OCI-M2 (cell line): ENCODE measurements around the gene CARD10.
"Not testable (repeated sequence)": the region's sequence is repeated elsewhere in the genome, so short reads cannot be mapped to it uniquely, and the experiment has no call there.

ENCODE experiments used
- DNase-seq: peaks from one replicate; lab custom pipeline; 2025; ENCODE audit not compliant: unreplicated experiment; lab: John Stamatoyannopoulos, UW

The CARD10 gene

DNA sequence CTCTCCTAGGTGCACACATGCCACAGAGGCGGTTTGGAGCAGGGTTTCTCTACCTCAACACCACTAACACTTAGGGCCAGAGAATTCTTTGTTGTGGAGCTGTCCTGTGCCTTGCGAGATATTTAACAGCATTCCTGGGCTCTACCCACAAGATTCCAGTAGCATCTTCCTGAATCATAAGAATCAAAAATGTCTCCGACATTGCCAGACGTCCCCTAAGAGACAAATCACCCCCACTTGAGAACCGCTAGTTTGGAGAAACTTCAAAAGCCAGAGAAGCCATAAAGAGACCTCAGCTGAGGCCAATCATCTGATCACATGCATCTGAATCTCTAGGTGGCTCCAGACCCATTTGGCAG lies 49.1 kb downstream of the CARD10 start:
- DNase-seq, result no peak

DNA sequence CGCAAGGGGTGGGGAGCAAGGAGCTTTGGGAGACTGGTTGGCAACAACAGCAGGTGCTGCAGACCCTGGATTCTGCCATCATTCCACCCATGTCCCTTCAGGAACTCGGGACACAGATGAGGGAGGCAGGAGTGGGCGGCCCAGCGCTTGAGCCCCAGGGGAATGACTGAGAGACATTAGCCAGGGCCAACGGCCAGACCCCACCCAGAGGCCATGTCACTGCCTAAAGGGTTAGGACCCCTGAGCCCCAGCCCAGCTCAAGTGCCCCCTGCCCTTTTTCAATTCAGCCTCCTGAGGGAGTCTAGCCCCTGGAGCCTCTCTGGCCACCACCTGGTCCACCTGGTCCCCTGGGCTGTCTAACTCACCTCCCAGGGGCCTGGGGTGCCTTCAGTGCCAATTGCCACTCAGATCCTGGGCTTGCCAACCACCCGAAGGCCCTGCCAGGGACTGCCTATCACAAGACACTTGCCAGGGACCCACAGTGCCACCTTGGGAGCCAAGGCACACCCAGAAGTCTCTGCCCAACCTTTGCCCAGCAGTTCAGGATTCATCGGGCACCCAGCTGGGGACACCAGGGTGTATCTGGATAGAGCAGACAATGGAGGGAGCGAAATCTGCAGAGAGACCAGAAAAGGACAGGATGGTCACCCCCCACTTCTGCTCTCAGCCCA lies 49.7 kb downstream of the CARD10 start:
- no peak for DNase-seq

DNA sequence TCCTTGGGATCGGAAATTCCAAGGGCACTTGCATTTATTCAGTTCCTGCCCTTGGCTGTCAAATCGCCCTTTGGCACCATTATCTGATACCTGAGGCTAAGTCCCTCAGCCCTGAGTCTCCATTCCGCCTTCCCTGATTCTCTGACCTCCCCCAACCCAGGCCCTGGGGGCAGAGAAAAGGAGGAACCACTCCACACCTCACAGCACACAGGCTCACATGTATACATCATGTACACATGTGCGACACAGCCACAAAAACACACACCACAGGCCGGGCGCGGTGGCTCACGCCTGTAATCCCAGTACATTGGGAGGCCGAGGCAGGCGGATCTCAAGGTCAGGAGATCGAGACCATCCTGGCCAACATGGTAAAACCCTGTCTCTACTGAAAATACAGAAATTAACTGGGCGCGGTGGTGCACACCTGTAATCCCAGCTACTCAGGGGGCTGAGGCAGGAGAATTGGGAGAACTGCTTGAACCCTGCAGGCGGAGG lies 51.0 kb downstream of the CARD10 start:
- not testable (repeated sequence) for DNase-seq

DNA sequence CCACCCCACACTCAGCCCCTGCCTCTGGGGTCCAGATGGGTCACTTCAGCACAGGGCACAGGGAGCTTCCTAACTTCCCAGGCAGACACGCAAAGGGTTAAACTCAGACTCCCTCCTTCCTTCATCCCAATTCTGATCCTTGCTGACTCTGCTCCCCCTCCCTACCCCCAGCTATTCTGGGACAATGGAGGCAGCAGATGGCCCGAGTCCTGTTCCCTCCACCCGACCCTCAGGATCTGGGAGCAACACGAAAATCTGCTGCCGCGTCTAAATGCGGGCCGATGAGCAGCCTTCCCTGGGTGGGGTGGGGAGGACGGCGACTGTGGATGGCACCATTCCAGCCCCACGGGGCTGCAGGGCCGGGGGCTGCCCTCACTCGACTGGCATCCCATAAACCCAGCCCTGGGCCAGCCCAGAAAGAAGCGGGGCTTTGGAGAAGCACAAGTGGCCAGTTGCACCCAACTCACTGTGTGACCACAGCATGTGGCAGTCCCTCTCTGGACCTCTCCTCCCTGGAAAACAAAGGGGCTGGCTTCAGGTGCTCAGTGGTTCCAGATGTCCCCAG lies 51.7 kb downstream of the CARD10 start:
- no peak for DNase-seq

DNA sequence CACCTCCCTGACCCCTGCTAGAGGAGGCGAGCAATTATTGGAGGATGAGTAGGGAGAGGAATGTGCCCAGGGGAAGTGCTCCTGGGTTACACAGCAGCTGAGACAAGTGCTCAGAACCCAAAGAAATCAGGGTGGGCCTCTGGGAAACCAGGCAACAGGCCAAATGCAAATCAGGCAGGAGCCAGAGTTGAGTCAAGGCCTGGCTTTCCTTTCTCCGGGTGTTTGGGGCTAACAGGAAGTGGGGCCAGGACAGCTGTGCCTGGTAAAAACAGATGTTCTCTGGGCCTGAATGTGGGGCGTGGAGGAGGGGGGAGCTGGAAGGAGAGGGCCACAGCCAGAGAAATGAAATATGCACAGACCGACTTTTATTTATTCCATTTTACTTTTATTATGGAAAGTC lies 55.0 kb downstream of the CARD10 start:
- no peak for DNase-seq

DNA sequence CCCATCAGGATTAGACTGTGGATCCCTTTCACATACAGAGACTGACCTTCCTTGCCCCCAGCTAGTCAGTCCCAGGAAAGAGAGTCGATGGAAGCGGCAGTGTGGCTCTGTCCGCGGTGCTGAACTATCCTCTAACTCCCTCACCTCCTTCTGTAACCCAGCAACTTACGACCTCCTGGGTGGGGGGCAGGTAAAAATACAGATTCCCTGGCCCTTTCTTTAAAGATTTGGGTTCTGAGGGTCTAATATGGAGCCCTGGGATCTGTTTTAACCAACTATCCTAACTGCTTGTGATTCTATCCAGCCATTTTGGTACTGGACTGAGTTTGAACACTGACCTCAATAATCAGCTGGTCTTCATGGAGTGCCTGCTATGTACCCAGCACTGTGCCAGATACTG lies 56.2 kb downstream of the CARD10 start:
- no peak for DNase-seq

DNA sequence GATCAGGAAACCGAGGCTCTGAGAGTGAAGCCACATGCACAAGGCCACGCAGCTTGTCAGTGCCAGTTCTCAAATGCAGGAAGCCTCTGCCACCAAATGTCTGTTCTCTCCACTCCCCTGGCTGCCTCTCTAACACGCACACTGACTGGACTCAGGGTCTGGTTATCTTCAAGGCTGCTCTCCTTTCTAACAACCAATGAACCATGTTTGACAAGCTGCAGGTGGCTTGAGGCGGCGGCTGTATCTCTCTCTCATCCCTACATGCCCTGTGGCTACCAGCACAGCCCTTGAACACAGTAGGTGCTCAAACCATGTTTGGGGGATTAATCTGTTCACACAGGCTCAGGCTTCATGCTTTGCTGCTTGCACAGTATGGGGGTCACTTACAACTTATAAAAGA lies 56.8 kb downstream of the CARD10 start:
- no peak for DNase-seq

DNA sequence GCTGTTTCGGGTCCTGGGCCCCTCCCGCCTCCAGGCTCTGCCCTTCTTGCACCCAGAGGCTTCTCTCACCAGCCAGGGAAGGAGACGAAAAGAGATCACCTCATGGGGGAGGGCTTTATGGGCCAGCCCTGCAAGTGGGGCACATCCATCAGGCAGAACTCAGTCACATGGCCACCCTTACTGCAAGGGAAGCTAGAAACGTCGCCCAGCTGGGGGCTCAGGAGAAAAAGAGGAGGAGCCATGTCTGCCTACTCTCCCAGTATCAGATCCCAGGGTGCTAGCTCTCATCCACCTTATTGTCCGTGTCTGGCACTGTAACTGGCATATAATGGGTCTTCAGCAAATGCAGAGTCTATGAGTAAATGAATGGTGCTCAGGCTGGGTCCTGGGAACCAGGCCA lies 57.3 kb downstream of the CARD10 start:
- no peak for DNase-seq

DNA sequence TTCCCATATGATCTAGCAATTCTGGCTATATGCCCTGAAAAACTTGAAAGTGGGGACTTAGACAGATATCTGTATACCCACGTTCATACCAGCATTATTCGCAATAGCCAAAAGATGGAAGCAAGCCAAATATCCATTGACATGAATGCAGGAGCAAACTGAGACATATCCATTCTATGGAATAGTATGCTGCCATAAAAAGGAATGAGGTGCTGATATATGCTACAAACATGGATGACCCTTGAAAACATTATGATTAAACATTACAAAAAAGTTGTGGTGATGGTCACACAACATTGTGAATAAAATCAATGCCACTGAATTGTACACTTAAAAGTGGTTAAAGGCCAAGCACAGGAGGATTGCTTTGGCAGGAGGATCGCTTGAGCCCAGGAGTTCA lies 58.5 kb downstream of the CARD10 start:
- no peak for DNase-seq

DNA sequence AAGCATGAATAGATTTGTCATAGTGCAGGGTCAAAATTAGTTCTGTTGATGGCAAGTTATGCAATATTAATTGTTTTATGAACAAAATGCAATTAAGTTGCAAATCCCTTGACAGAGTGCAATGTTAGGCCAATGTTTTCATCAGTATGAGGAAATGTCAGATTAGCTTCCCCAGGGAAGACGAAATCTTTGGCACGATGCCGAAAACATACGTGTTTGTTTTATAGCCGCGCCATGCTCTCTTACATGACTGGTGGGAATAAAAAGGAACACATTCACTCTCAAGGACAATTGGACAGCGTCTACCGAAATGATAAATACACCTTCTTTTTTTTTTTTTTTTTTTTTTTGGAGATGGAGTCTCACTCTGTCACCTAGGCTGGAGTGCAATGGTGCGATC lies 60.0 kb downstream of the CARD10 start:
- DNase-seq, result no peak

DNA sequence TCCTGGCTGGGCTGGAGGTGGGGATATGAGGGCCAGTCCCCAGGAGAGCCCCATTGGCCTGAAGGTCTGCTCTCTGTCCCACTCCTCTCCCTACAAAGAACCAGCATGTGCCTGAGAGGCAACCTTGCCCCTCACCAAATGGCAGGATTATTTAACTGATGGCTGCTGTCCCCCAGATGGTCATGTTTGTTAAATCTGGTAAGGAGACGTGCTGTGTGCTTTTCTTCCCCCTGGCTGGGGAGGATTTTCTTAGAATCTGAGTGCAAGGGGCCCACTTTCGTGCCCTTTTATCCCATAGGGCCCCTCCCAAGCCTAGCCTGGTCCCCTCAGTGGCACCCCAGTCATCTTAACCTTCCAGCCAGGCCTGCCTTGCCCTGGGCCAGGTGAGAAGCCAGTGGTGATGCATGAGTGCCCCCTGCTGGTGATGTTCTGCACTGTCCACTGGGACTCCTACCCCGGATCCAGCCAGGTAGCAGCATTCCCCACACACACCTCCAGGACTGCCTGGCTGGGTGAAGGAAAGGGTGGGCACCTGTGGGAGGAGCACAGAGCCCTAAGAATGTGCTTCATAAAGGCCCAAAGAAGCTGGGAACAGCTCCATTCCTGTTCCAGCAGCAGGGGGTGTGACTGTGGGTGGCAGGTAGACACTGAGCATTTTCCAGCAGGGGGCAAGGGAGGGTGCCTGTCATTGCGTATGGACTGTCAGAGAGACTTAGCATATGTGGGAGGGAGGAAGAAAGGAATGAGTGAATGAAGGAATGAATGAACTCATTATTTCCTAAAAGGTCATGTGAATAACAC lies 61.9 kb downstream of the CARD10 start:
- DNase-seq, result no peak

DNA sequence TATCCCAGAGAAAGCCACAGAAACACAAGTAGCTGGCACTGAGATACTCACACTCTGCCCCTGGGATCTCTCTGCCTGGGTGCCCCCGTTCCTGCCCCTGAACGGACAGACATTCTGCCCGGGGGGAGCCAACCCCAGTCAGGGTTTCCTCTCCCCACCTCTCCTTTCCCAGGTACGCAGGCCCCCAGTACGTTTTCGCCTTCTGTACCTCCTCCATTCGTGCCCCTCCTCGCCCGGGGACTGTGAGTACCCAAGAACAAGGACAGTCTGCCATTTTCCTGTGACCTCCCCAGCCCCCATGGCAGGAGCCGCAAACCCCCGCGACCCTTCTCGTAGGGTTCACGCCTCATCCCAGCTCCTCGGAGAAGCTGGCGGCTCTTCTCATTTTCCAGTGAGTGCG lies 62.9 kb downstream of the CARD10 start:
- no peak for DNase-seq

DNA sequence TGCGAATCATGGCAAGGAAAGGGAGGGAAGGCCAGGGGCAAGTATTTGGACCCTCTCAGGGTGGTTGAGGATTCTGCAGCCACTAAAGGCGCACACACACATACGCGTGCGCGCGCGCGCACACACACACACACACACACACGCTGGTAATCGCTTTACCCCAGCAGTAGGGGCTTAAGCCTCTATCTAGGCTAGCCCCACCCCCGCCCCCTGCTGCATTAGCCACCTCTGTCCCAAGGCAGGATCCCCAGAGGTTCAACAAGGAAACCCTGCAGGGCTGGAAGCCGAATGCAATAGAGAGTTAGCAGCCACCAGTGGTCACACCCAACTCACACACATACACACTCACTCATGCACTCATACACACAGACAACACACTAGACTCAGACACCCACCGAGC lies 63.3 kb downstream of the CARD10 start:
- DNase-seq, result no peak

DNA sequence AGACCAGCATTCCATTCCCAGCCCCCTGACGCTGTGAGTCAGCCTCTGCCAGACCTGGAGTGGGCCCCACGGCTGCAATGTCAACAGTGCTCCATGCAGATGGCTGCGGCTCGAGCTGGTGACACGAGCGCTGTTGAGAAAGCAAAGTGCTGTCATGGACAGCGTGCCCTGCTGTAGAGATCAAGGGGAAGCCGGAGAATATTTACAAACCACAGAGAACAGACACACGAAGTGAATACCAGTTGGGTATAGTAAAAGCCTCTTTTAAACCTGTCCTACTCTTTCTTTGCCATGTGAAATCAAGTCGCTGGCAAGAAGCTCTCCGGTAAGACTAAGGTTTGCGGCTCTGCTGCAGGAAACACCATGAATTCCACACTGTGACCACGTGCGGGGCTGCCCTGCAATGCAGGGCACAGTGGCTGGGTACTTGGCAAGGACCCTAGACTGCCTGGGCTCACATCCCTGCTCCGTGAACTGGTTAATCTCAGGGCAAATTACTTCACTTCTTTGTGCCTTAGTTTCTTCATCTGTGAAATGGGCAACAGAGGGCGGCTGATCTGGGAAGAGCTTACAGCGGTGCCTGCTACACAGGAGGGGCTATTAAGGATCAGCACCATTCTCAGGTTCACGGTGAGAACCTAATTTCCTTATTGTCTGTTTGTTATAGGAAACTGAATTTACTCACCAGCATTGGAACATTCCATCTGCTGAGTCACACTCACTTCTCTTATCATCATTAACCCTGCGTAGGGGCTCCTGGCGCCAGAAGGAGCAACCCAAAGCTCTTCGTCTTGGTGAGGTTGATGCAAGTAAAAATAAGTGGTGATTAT lies 64.1 kb downstream of the CARD10 start:
- no peak for DNase-seq

DNA sequence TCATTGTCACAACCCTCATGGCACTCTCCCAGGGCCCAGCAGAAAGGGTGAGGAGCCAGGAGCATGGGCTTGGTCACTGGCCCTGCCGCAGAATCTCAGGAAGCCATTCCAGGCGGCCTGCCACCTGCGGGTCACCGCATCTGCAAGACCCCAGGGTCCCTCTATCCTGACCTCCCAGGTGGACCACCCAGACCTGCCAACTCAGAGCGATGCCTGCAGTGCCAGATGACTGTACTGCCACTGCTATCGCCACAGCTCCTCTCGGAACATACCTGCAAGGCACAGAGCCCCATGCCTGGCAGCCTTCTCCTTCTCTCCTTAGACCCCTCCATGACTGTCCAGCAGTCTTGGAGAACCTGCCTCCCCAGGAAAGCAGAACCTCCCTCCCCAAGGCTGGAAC lies 65.5 kb downstream of the CARD10 start:
- DNase-seq, result no peak

DNA sequence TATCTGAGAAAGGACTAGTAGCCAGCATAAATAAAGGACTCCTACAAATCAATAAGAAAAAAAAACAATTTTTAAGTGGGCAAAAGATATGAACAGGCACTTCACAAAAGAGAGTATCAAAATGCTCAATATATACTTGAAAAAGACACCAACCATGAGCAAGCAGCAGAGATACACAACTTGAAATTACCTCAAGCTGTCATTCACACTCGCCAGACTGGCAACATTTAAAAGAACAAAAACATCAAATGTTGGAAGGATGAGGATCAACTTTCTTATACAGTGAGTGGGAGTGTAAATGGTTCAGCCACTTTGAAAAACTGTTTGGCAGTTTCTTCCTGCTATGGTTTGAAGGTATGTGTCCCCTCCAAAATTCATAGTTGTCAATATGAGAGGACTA lies 68.0 kb downstream of the CARD10 start:
- no peak for DNase-seq

DNA sequence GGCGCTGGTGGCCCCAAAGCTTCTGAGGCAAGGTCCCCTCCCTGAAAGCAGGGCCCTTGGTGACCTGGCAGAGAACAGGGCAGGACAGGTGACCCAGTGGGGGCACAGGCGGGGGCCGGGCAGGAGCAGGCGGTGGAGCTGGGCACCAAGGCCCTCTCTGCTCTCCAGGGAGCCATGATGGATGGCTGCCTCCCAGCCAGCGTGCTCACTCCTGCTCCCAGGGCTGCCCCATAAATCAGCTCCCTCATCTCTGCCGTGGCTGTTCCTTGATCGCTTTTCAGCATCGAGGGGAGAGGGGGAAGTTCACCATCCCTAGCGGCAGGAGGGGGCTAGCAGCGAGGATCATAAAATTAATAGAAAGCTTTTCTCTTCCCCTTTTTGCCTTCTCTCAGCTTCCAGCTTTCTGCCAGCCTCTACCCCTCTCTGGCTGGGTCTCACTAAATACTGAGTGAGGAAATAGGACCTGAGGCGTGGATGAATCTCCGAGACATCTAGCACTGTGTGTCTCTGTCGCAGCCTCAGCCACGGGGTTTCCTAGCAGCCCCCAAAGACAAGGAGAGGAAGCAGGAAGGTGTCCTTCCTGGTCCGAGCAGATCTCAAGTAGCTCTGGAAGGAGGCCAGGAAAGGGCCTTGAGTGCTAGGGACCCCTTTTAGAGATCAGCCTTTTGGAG lies 69.7 kb downstream of the CARD10 start:
- DNase-seq, result no peak

DNA sequence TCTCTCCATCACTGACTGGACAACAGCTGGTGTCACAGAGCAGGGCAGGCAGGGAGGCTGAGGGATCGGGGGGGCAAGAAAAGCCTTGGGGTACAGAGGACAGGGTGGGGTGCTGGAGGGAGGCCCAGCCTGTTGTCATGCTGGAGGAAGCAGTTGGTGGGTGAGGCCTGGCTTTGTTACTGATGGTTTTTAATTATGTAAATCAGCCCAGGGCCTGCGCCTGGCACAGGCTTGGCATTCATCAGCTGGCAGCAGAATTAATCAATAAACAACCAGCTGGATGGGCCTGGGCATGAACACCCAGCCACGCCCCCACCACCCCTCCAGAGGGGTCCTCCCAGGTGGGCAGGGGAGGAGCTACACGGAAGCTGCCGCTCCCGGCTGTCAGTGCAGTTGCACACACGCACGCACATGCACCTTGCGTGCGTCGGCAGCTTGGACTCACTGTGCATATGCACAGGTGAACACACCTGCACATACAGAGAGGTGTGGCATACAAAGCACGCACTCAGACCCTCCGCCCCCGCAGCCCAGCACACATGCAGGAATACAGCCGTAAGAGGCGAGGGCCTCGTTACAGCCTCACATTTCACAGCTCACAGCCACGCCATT lies 70.6 kb downstream of the CARD10 start:
- DNase-seq, result no peak

DNA sequence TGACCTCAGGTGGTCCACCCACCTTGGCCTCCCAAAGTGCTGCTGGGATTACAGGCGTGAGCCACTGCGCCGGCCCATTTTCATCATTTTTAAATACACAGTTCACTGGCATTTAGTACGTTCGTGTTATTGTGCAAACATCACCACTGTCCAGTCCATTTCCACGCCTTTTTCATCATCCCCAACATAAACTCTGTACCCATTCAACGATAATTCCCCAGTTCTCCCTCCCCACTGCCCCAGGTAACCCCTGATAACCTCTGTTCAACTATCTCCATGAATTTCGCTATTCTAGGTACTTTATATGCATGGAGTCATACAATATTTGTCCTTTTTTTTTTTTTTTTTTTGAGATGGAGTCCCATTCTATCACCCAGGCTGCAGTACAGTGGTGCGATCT lies 73.7 kb downstream of the CARD10 start:
- no peak for DNase-seq

DNA sequence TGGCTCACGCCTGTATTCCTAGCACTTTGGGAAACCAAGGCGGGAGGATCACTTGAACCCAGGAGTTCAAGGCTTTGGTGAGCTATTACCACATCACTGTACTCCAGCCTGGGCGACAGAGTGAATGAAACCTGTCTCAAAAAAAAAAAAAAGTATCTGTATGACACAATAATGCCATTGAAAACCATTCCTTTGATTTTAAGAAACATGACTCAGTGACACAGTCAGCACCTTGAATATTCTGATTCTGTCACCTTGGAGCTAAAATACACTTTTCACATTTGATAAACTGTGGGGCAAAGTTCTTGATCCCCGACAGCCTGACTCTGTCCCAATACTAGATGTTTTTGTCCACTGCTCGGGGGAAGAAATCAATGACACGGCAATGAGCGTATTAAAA lies 75.2 kb downstream of the CARD10 start:
- DNase-seq, result no peak

DNA sequence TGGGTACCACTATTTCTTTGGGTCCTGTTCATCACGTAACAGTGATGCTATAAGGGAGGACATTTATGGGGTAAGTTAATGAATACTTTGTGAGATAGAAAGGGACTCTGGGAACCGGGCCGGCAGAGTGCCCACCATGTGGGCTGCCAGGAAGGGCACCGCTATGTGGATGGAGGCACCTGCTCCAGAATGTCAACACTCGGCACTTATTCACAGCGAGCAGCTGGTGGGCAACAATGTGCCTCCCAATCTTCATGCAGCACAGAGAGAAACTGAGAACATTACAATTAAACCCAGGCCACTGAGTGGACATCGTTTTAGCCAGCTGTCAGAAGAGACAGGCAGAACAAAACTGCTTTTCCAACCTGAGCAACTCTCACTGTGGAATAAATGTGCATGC lies 76.1 kb downstream of the CARD10 start:
- no peak for DNase-seq
